LNCAP (cell line): ENCODE measurements around the gene TEAD2.

ENCODE experiments used
- CTCF ChIP-seq: fragments of 450-650 bp; IDR thresholded peaks from 2 replicates; pipeline ENCODE4 v1.5.1; 2017; ENCODE audit warnings: mild to moderate bottlenecking

TEAD2 gene

GRCh38 chr19:49327878-49328544, 34.2 kb downstream of the TEAD2 start:
- TF ChIP-seq CTCF, result peak; percentile 61

GRCh38 chr19:49326165-49326704, 36.0 kb downstream of the TEAD2 start:
- no peak for TF ChIP-seq CTCF

GRCh38 chr19:49324801-49325576, 37.2 kb downstream of the TEAD2 start, which contains the start of gene SLC6A16:
Gene SLC6A16 (minus strand): TSS chr19:49325191. CDS start chr19:49311347, 13,844 bp downstream.
- TF ChIP-seq CTCF, result no peak

- no peak for TF ChIP-seq CTCF
Measured at GRCh38 chr19:49318296-49318695, 43.9 kb downstream of the TEAD2 start.

- no peak for TF ChIP-seq CTCF
Measured at GRCh38 chr19:49316284-49316683, 45.9 kb downstream of the TEAD2 start.

- no peak for TF ChIP-seq CTCF
Measured at GRCh38 chr19:49315111-49315510, 47.1 kb downstream of the TEAD2 start.

GRCh38 chr19:49309087-49309486, 53.1 kb downstream of the TEAD2 start:
- TF ChIP-seq CTCF, result no peak
